Measurements from ENCODE around the gene ZDHHC15. TPM values are rescaled to one million over a fixed set of nuclear protein-coding genes. Genes with fewer than 3 reads are reported as not detected.

ZDHHC15 gene
- total RNA-seq, 1 donor from 2014 or later, result 3.7 TPM

GRCh38 chrX:75327607-75328006, 195.2 kb downstream of the ZDHHC15 start:
- Mint-ChIP-seq H3K27ac (no peak overlapping the region), H3K27me3 (no peaks in the 10 kb centered on the region), H3K9me3 (peaks cover 12% of the 10 kb centered on the region), H3K36me3 (peaks cover 24% of the 10 kb centered on the region), H3K4me1 (ENCODE audit: unreplicated experiment) (no peaks in the 10 kb centered on the region), H3K4me3 (no peak overlapping the region)
- TF ChIP-seq, protein P1, sequence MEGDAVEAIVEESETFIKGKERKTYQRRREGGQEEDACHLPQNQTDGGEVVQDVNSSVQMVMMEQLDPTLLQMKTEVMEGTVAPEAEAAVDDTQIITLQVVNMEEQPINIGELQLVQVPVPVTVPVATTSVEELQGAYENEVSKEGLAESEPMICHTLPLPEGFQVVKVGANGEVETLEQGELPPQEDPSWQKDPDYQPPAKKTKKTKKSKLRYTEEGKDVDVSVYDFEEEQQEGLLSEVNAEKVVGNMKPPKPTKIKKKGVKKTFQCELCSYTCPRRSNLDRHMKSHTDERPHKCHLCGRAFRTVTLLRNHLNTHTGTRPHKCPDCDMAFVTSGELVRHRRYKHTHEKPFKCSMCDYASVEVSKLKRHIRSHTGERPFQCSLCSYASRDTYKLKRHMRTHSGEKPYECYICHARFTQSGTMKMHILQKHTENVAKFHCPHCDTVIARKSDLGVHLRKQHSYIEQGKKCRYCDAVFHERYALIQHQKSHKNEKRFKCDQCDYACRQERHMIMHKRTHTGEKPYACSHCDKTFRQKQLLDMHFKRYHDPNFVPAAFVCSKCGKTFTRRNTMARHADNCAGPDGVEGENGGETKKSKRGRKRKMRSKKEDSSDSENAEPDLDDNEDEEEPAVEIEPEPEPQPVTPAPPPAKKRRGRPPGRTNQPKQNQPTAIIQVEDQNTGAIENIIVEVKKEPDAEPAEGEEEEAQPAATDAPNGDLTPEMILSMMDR (conservative IDR thresholded peaks at IDR 0.05), result no peak
- no peak for DNase-seq (ENCODE audit: extremely low spot score, unreplicated experiment)

Other genes starting within 250 kb of the ZDHHC15 start
- gene UPRT, start 249.0 kb downstream of the ZDHHC15 start, total RNA-seq (ENCODE audit: low replicate concordance), result 11.5 and 13.1 TPM in 2 replicates

Data from type B pancreatic cell (in vitro differentiated cells).